Astrocyte (in vitro differentiated cells and primary cell): ENCODE measurements around the gene SCN2A.

Experiments
- EZH2 ChIP-seq: IDR thresholded peaks from 2 replicates; pipeline ENCODE4 v1.6.1; 2012; ENCODE audit warnings: mild to moderate bottlenecking, low read length, inconsistent platforms; ENCODE audit not compliant: insufficient read depth
- TF ChIP-seq, protein P1 (sequence below): IDR thresholded peaks from 2 replicates; pipeline ENCODE4 v1.5.1; 2011; ENCODE audit warnings: low read depth, mild to moderate bottlenecking, inconsistent platforms, low read length, moderate library complexity; ENCODE audit not compliant: insufficient read depth

GRCh38 chr2:165191096-165191728, 48.0 kb upstream of the SCN2A start:
- TF ChIP-seq, protein P1, sequence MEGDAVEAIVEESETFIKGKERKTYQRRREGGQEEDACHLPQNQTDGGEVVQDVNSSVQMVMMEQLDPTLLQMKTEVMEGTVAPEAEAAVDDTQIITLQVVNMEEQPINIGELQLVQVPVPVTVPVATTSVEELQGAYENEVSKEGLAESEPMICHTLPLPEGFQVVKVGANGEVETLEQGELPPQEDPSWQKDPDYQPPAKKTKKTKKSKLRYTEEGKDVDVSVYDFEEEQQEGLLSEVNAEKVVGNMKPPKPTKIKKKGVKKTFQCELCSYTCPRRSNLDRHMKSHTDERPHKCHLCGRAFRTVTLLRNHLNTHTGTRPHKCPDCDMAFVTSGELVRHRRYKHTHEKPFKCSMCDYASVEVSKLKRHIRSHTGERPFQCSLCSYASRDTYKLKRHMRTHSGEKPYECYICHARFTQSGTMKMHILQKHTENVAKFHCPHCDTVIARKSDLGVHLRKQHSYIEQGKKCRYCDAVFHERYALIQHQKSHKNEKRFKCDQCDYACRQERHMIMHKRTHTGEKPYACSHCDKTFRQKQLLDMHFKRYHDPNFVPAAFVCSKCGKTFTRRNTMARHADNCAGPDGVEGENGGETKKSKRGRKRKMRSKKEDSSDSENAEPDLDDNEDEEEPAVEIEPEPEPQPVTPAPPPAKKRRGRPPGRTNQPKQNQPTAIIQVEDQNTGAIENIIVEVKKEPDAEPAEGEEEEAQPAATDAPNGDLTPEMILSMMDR = no peak
- no peak for TF ChIP-seq EZH2
